Esophagus squamous epithelium (tissue), 5 donors: Measurements from ENCODE around the gene ZNF480. TPM values are rescaled to one million over a fixed set of nuclear protein-coding genes. Genes with fewer than 3 reads are reported as not detected.
"Not testable (repeated sequence)": the region's sequence is repeated elsewhere in the genome, so short reads cannot be mapped to it uniquely, and the experiment has no call there.

Experiments
- DNase-seq: peaks from one replicate; lab custom pipeline; 2025; lab: John Stamatoyannopoulos, UW
- H3K27ac ChIP-seq, 4 donors: fragments of 200-600 bp; sonication (generic); one replicate each; pipeline ENCODE4 v1.5.1; 2016 to 2019; ENCODE audit warnings: mild to moderate bottlenecking in 1 of 4
- H3K27me3 ChIP-seq, 4 donors: fragments of 200-600 bp; sonication (generic); 1 replicate in 3 of 4; 2 replicates in 1 of 4; pipeline versions ENCODE4 v1.5.1 to v1.6.0; 2017 to 2021; ENCODE audit warnings: antibody characterized with exemption in 1 of 4
- H3K36me3 ChIP-seq, 3 donors: fragments of 200-600 bp; sonication (generic); one replicate each; pipeline ENCODE4 v1.5.1; 2016 to 2019
- H3K4me1 ChIP-seq, 3 donors: fragments of 200-600 bp; sonication (generic); one replicate each; pipeline ENCODE4 v1.5.1; 2017 to 2019
- H3K4me3 ChIP-seq, 4 donors: fragments of 200-600 bp; sonication (generic); 1 replicate in 3 of 4; 2 replicates in 1 of 4; pipeline ENCODE4 v1.5.1; 2016 to 2019; ENCODE audit warnings: mild to moderate bottlenecking in 2 of 4, moderate library complexity in 1 of 4
- H3K9me3 ChIP-seq, 3 donors: fragments of 200-600 bp; sonication (generic); one replicate each; pipeline ENCODE4 v1.5.1; 2016 to 2019
- POLR2A ChIP-seq, 4 donors: fragments of 450-650 bp; IDR thresholded peaks; one replicate each; pipeline ENCODE4 v1.6.1; 2017; ENCODE audit warnings: antibody characterized with exemption in 4 of 4, mild to moderate bottlenecking in 4 of 4, moderate library complexity in 3 of 4
- WGBS, 2 donors: methylation state at CpG; one replicate each; pipeline ENCODE4 v1.1.5; 2018; 5-methylcytosine and 5-hydroxymethylcytosine counted together
- intact Hi-C: fragments of 100-400 bp; cut with DNase I; formaldehyde crosslinking; loops from one replicate; pipeline ENCODE4 v1.15.0; 2022
- total RNA-seq, 4 donors: library from RNA; depleted of rRNA; stranded (reverse); fragments of >200 nt; gene quantifications; one replicate each; pipeline ENCODE4 v1.1.0, GENCODE V29; 2016
- TF ChIP-seq, protein P1 (sequence below), 6 experiments: fragments of 450-650 bp in 4 of 6; fragments of 200-600 bp in 2 of 6; sonication (generic) in 2 of 6; IDR thresholded peaks; one replicate each; pipeline ENCODE4 v1.5.1; 2016 to 2019; ENCODE audit warnings: antibody characterized with exemption in 6 of 6, mild to moderate bottlenecking in 4 of 6, moderate library complexity in 4 of 6
- donor health status: DM: yes; HTN: yes; CAD: no.

Gene ZNF480
- 1 to 10 TPM; 4.8 to 9.2 (median 6.8) TPM for total RNA-seq

DNA sequence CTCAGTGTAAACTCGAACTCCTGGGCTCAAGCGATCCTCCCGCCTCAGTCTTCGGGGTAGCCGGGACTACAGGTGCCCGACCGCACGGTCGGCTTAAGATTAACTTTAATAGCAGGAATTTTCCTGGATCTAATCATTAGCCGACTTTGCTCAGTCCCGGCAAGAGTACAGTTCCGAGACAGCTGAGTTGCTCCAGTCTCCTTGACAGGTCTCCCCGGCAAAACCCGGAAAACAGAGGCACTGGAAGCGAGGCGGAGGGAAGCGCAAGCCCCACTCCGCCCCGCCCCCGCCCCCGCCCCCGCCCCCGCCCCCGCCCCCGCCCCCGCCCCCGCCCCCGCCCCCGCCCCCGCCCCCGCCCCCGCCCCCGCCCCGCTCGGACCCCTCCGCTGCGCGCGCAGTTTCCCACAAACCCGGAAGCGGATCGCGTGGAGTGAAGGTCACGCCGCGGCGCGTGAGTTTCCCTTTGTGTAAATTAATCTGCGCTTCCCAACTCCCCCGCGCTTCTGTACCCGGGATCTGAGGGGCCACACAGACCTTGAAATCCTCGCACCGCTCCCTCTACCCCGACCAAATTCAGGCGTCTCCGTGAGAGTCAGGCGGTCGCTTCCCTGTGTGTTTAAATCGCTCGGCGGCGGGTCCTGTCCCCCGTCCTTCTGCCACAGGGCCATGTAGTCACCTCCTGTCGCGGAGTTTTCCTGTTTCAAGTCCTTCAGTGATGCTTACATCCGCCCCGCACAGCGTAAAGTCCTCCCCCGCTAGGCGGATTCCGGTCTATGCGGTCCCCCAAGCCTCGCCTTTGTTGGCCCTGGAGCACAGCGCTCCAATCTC lies at the start of gene ZNF480:
ZNF480 (plus strand) TSS at position 397 of the 828 bp plus-strand sequence. CDS start 3,244 bp downstream, outside the sequence.
- peak within 1 kb of the TSS; percentile 86 to 95 (median 92) for H3K27ac ChIP-seq

DNA sequence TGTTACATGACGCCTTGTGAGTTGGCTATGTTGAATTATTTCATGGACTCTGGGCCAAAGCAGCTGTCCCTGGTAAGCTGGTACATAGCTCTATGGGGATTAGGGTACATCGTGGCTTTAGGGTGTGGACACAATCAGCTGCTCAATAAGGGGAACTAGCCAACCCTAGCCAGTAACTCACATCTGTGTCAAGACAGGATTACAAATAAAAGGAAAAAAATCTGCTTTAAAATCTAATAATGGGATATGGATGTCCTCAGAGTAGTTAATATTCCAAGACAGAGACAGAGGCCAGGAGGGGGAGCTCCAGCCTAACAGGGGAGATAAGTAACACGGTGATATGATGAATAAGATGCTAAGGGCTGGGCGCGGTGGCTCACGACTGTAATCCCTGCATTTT lies 48.7 kb upstream of the ZNF480 start:
- intact Hi-C loops = no loop called here
- Histone ChIP-seq H3K4me1 (no peaks in the 10 kb centered on the region), H3K27me3 (no peaks in the 10 kb centered on the region), H3K36me3 (no peaks in the 10 kb centered on the region), H3K4me3 (no peak overlapping the region), H3K9me3 (no peaks in the 10 kb centered on the region), H3K27ac (no peak overlapping the region)
- no peak for DNase-seq
- WGBS, 2 donors = 7 to 20% methylated on average over 6 of the region's 6 CpGs
- TF ChIP-seq, protein P1, sequence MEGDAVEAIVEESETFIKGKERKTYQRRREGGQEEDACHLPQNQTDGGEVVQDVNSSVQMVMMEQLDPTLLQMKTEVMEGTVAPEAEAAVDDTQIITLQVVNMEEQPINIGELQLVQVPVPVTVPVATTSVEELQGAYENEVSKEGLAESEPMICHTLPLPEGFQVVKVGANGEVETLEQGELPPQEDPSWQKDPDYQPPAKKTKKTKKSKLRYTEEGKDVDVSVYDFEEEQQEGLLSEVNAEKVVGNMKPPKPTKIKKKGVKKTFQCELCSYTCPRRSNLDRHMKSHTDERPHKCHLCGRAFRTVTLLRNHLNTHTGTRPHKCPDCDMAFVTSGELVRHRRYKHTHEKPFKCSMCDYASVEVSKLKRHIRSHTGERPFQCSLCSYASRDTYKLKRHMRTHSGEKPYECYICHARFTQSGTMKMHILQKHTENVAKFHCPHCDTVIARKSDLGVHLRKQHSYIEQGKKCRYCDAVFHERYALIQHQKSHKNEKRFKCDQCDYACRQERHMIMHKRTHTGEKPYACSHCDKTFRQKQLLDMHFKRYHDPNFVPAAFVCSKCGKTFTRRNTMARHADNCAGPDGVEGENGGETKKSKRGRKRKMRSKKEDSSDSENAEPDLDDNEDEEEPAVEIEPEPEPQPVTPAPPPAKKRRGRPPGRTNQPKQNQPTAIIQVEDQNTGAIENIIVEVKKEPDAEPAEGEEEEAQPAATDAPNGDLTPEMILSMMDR (IDR thresholded peaks at IDR 0.05) = peak in 5 of 6 experiments; percentile 28 to 53 (median 32)
- TF ChIP-seq POLR2A (IDR thresholded peaks at IDR 0.05) = no peak

More for the DNA sequence above, at the start of gene ZNF480:
- DNase-seq = peak; percentile 42
- H3K4me3 ChIP-seq = peak within 1 kb of the TSS; percentile 77 to 94 (median 82)
- 0 to 1% methylated on average over 17 to 29 of the region's 75 CpGs for WGBS, 2 donors
- H3K4me1 ChIP-seq = peaks cover 7 to 22% (median 13%) of the 10 kb centered on the region in 3 donors
- TF ChIP-seq POLR2A (IDR thresholded peaks at IDR 0.05) = peak in 2 of 4 donors; percentile 41 to 52
- TF ChIP-seq, protein P1 (IDR thresholded peaks at IDR 0.05) = peak in 2 of 6 experiments; percentile 26 to 35
- H3K9me3 ChIP-seq = peaks cover 0 to 43% (median 6%) of the 10 kb centered on the region in 3 donors
- intact Hi-C loops = no loop called here
- no peaks in the 10 kb centered on the region for H3K27me3 ChIP-seq
- peaks cover 0 to 41% (median 11%) of the 10 kb centered on the region in 3 donors for H3K36me3 ChIP-seq

DNA sequence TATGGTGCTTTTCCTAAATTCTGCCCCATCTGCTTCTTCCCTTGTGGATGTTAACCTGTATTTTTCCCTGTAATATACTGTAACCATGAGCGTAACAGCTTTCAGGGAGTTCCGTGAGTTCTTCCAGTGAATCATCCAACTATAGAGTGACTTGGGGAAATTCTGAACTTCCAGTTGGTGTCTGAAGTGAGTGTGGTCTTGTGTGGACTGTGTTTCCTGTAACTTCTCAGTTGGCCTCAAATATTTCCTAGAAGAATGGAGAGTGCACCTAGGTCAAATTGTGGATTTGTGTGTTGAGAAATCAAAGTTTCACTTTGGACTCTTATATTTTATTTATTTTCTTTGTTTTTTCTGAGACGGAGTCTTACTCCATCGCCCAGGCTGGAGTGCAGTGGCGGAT lies 38.5 kb upstream of the ZNF480 start:
- H3K27ac ChIP-seq = no peak overlapping the region

DNA sequence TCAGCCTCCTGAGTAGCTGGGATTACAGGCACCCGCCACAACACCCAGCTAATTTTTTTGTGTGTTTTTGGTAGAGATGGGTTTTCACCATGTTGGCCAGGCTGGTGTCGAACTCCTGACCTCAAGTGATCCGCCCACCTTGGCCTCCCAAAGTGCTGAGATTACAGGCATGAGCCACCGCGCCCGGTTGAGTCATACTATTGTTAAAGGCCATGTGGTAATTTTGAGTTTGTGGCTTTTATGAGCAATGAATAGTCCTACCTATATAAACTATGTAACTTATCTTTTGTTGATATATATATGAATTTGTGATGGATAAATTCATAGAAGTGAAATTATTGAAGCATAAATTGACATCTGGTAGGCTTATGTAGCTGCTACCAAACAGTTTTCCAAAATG lies 31.4 kb upstream of the ZNF480 start:
- not testable (repeated sequence) for H3K4me3 ChIP-seq, DNase-seq, H3K27ac ChIP-seq, H3K36me3 ChIP-seq, H3K27me3 ChIP-seq, H3K4me1 ChIP-seq, H3K9me3 ChIP-seq
- 72 to 84% methylated on average over 6 of the region's 6 CpGs for WGBS, 2 donors
- intact Hi-C loops = loop anchor here (10.0 kb wide), 1 partner anchor 1479 kb away; no protein-coding TSS in a partner anchor

More for the DNA sequence above, 38.5 kb upstream of the ZNF480 start:
- TF ChIP-seq, protein P1 (IDR thresholded peaks at IDR 0.05) = no peak
- TF ChIP-seq POLR2A (IDR thresholded peaks at IDR 0.05) = no peak
- intact Hi-C loops = no loop called here
- no peaks in the 10 kb centered on the region for H3K36me3 ChIP-seq
- no peaks in the 10 kb centered on the region for H3K27me3 ChIP-seq
- 94 to 96% methylated on average over 5 of the region's 5 CpGs for WGBS, 2 donors
- no peak for DNase-seq
- H3K9me3 ChIP-seq = peaks cover 0 to 7% (median 0%) of the 10 kb centered on the region in 3 donors
- no peaks in the 10 kb centered on the region for H3K4me1 ChIP-seq
- no peak overlapping the region for H3K4me3 ChIP-seq

DNA sequence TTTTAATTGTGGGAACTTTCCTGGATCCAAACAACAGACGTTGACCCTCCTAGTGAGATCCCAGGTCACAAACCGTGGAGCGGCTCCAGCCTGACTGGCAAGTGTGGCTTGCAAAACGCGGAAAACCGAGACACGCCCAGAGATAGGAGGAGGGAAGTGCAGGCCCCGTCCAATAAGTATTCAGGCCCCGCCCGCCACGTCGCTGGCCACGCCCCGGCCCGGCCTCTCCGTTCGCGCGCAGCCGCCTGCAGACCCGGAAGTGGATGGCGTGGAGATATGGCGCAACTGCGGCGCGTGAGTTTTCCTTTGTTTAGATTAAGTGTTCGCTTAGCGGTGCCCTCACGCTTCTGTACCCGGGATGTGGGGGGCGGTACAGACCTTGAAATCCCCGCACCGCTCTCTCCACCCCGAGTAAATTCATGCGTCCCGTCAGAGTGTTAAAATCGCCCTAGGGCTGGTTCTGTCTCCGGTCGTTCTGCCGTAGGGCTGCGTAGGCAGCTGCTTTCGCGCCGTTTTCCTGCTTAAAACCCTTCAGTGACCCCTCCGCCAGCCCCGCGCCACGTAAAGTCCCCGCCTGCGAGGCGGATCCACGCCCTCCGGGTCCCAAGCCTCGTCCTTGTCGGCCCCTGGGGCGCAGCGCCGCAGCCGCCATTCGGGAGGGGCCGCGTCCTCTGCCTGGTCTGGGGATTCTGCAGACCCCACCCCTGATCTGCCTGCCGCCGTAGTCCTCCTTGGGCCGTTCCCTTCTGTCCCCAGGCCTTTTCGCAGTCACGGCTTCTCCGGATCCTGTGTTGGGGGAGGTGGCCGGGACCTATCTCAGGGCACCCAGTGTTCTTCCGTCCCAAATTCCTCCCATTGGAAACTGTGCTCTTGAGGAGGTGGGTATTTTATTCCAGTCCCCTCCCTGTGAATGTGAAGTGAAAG lies 27.4 kb upstream of the ZNF480 start, which contains the start of gene ZNF766:
ZNF766 (plus strand) TSS at position 250 of the 924 bp plus-strand sequence; CDS start at position 277, 27 bp downstream.
- peaks cover 0 to 30% (median 0%) of the 10 kb centered on the region in 3 donors for H3K36me3 ChIP-seq
- H3K27me3 ChIP-seq = no peaks in the 10 kb centered on the region
- peak; percentile 83 for DNase-seq
- H3K4me1 ChIP-seq = peaks cover 0 to 21% (median 10%) of the 10 kb centered on the region in 3 donors
- peaks cover 0 to 28% (median 0%) of the 10 kb centered on the region in 3 donors for H3K9me3 ChIP-seq
- intact Hi-C loops = loop anchor here (10.0 kb wide), 1 partner anchor 1475 kb away; no protein-coding TSS in a partner anchor
- H3K27ac ChIP-seq = peak within 1 kb of the TSS; percentile 98 to 100 (median 98)
- WGBS, 2 donors = 0% methylated on average over 12 to 26 of the region's 70 CpGs
- H3K4me3 ChIP-seq = peak within 1 kb of the TSS; percentile 93 to 100 (median 98)
- peak in 3 of 4 donors; percentile 62 to 89 (median 85) for TF ChIP-seq POLR2A (IDR thresholded peaks at IDR 0.05)
- TF ChIP-seq, protein P1 (IDR thresholded peaks at IDR 0.05) = peak in 2 of 6 experiments; percentile 12 to 19
